ENCODE results near the gene PRPF31.

The PRPF31 gene

GRCh38 chr19:54108496-54108895 is 7.1 kb upstream of the PRPF31 start:
- no peak for DNase-seq

GRCh38 chr19:54109651-54110050 is 5.9 kb upstream of the PRPF31 start:
- DNase-seq, result no peak

- DNase-seq, result peak; percentile 67 to 80
Measured at GRCh38 chr19:54114340-54115108, 1.0 kb upstream of the PRPF31 start.

DNA sequence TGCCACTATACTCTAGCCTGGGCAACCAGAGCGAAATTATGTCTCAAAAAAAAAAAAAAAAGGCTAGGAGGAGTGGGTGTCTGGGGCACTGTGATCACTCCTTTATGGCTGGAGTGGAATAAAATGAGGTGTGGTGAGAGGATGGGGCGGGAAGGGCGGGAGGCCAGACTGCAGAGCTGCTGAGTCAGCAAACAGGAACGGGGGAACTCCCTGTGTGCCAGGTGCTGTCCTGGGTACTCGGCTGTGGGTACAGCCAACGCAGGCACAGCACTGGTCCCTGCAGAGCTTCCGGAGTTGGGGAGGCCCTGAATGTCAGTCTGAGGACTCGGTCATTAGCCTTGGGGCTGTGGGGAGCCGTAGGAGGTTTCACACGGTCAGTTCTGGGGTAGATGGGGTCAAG is 5.7 kb downstream of the PRPF31 start:
- no peak for DNase-seq

GRCh38 chr19:54123682-54124081 is 8.1 kb downstream of the PRPF31 start:
- no peak for DNase-seq

- no peak for DNase-seq
Measured at GRCh38 chr19:54124393-54124792, 8.8 kb downstream of the PRPF31 start.

GRCh38 chr19:54125713-54126112 is 10.2 kb downstream of the PRPF31 start:
- no peak for DNase-seq

GRCh38 chr19:54127688-54128440 is 12.3 kb downstream of the PRPF31 start:
- DNase-seq, result no peak

GRCh38 chr19:54128441-54128725 is 12.8 kb downstream of the PRPF31 start:
- DNase-seq, result no peak

- DNase-seq, result no peak
Measured at GRCh38 chr19:54128796-54129616, 13.5 kb downstream of the PRPF31 start.

- DNase-seq, result no peak
Measured at GRCh38 chr19:54129617-54129996, 14.1 kb downstream of the PRPF31 start.

DNA sequence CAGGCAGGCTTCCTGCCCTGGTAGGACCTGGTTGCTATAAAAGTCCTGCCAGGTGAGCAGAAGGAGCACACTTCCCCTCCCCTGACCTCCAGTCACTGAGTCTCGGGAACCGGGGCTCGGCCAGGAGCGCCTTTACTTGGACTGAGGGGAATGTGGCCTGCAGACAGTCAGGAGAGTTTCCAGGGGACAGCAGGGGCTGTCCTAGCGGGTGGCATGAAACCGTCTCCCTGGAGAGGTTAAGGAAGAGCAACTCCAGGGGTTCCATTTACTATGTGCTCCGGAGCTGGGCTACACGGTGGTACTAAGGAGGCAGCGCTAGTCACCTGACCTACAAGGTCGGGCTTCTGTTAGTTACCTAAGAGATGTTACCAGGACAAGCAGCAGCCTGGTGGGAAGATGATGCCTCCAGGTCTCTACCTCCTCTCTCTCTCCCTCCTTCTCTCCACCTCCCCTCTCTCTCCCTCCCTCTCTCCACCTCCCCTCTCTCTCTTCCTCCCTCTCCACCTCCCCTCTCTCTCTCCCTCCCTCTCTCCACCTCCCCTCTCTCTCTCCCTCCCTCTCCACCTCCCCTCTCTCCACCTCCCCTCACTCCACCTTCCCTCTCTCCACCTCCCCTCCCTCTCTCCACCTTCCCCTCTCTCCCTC is 17.9 kb downstream of the PRPF31 start:
- peak in 1 of 2 donors; percentile 46 for DNase-seq

DNA sequence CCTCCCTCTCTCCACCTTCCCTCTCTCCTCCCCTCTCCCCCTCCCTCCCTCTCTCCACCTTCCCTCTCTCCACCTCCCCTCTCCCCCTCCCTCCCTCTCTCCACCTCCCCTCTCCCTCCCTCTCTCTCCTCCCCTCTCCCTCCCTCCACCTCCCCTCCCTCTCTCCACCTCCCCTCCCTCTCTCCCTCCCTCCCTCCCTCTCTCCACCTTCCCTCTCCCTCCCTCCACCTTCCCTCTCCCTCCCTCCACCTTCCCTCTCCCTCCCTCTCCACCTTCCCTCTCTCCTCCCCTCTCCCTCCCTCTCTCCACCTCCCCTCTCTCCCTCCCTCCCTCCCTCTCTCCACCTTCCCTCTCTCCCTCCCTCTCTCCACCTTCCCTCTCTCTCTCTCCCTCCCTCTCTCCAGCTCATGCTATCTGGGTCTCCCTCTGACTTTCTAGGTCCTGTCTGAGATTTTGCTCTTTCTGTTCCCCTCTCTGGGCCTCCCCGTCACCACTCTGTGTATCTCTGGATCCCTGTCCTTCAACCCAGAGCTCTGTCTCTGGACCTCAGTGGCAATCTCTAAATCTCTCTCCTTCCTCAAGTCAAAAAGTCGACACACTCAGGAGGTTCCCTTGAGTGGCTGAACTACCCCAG is 18.5 kb downstream of the PRPF31 start:
- DNase-seq, result no peak

- no peak for DNase-seq
Measured at GRCh38 chr19:54136086-54136863, 20.7 kb downstream of the PRPF31 start.

- peak; percentile 100 for DNase-seq
Measured at GRCh38 chr19:54136864-54137698, 21.5 kb downstream of the PRPF31 start.

GRCh38 chr19:54137699-54138488 is 22.3 kb downstream of the PRPF31 start, which contains the start of gene CNOT3:
CNOT3 (plus strand) TSS chr19:54137762; CDS start chr19:54142979, 5,217 bp downstream.
- DNase-seq, result no peak

DNA sequence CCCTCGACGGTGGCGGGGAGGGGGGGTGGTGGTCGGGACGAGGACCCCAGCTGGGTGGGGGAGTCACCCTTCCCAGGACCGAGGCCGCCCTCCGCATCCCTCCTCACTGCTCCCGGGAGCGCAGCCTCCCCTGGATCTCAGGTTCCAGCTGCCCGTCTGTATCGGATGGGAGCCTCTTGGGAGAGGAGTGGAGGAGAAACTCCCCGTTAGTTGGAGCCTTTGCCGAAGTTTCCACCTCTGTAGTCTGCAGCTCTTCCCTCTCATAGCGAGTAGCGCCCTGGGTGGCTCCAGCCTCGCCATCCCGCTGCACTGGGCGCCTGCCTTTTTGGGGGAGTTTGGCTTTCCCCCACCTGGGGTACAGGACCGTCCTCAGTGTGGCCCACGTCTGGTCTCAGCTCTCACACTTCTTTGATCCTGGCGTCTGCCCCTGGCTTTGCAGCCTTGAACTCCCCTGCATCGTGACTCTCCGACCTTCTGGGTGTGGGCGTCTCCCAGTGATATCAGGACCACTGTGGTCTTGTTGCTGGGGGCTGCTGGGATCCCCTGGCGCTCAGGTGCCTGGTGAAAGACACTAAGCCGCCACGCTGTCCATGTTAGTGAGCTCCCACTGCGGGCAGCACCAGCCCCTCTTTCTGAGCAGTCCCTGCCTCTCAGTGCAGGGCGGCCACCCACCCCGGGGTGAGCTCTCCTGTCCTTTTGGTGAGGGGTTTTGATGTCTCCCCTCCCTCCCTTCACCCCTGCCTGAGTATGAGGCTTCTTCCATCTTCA is 23.1 kb downstream of the PRPF31 start:
- DNase-seq, result no peak

GRCh38 chr19:54141356-54141755 is 25.8 kb downstream of the PRPF31 start:
- peak in 1 of 2 donors; percentile 23 for DNase-seq
